ENCODE data around the gene GSKIP. TPM values are rescaled to one million over a fixed set of nuclear protein-coding genes. Genes with fewer than 3 reads are reported as not detected.

GSKIP gene
- polyA plus RNA-seq, 1 donor from 2014 or later: 87.4 TPM

- Histone ChIP-seq H3K79me2 (replicated peaks; ENCODE audit: insufficient read depth, low read length) (peaks cover 56% of the 10 kb centered on the region), H3K36me3 (ENCODE audit: insufficient read depth, low read length) (no peaks in the 10 kb centered on the region), H3K9me2 (ENCODE audit: insufficient read depth, low read length) (no peaks in the 10 kb centered on the region), H3F3A (ENCODE audit: insufficient read depth, low read length, poor library complexity, severe bottlenecking) (no peaks in the 10 kb centered on the region), H4K20me1 (ENCODE audit: insufficient read depth) (no peaks in the 10 kb centered on the region), H3K9me3 (ENCODE audit: low read length) (no peaks in the 10 kb centered on the region), H2AFZ (ENCODE audit: low read depth, low read length) (no peak overlapping the region), H3K4me3 (ENCODE audit: low read length) (no peak overlapping the region), H3K4me2 (ENCODE audit: low read length) (no peak overlapping the region), H3K27ac (ENCODE audit: low read length) (no peak overlapping the region), H3K9ac (ENCODE audit: low read length) (no peak overlapping the region), H3K27me3 (ENCODE audit: insufficient read depth, low read depth, low read length) (no peaks in the 10 kb centered on the region)
- TF ChIP-seq EP300 (conservative IDR thresholded peaks at IDR 0.05; ENCODE audit: poor library complexity, severe bottlenecking) (no peak), REST (IDR thresholded peaks at IDR 0.05; ENCODE audit: borderline replicate concordance) (no peak), POLR2AphosphoS5 (IDR thresholded peaks at IDR 0.05) (no peak), MXI1 (conservative IDR thresholded peaks at IDR 0.05; ENCODE audit: poor library complexity, severe bottlenecking) (no peak), RAD21 (conservative IDR thresholded peaks at IDR 0.05) (no peak), SMC3 (conservative IDR thresholded peaks at IDR 0.05; ENCODE audit: poor library complexity) (no peak)
Measured at GRCh38 chr14:96373538-96373937, 10.2 kb downstream of the GSKIP start.

- Histone ChIP-seq H4K20me1 (ENCODE audit: insufficient read depth) (no peaks in the 10 kb centered on the region), H2AFZ (ENCODE audit: low read depth, low read length) (no peak overlapping the region), H3F3A (ENCODE audit: insufficient read depth, low read length, poor library complexity, severe bottlenecking) (no peaks in the 10 kb centered on the region)
Measured at GRCh38 chr14:96376093-96376492, 12.8 kb downstream of the GSKIP start.

More at GRCh38 chr14:96376093-96376492, 12.8 kb downstream of the GSKIP start:
- H3K27me3 ChIP-seq (ENCODE audit: insufficient read depth, low read depth, low read length): no peaks in the 10 kb centered on the region
- H3K27ac ChIP-seq (ENCODE audit: low read length): no peak overlapping the region
- H3K9me3 ChIP-seq (ENCODE audit: low read length): no peaks in the 10 kb centered on the region
- peaks cover 31% of the 10 kb centered on the region for H3K79me2 ChIP-seq (replicated peaks; ENCODE audit: insufficient read depth, low read length)
- no peaks in the 10 kb centered on the region for H3K9me2 ChIP-seq (ENCODE audit: insufficient read depth, low read length)
- no peak overlapping the region for H3K4me3 ChIP-seq (ENCODE audit: low read length)
- TF ChIP-seq CTCF (IDR thresholded peaks at IDR 0.05; ENCODE audit: poor library complexity, severe bottlenecking): no peak
- TF ChIP-seq REST (IDR thresholded peaks at IDR 0.05; ENCODE audit: borderline replicate concordance): no peak
- no peak for TF ChIP-seq EZH2 (IDR thresholded peaks at IDR 0.05; ENCODE audit: borderline replicate concordance, insufficient read depth, low read length, poor library complexity, severe bottlenecking)
- no peak for TF ChIP-seq RAD21 (conservative IDR thresholded peaks at IDR 0.05)
- TF ChIP-seq MXI1 (conservative IDR thresholded peaks at IDR 0.05; ENCODE audit: poor library complexity, severe bottlenecking): no peak
- TF ChIP-seq SMC3 (conservative IDR thresholded peaks at IDR 0.05; ENCODE audit: poor library complexity): no peak
- no peak for TF ChIP-seq EP300 (conservative IDR thresholded peaks at IDR 0.05; ENCODE audit: poor library complexity, severe bottlenecking)
- no peak for TF ChIP-seq TAF1 (IDR thresholded peaks at IDR 0.05; ENCODE audit: low read depth)
- TF ChIP-seq POLR2AphosphoS5 (IDR thresholded peaks at IDR 0.05): no peak
- H3K4me2 ChIP-seq (ENCODE audit: low read length): no peak overlapping the region
- no peaks in the 10 kb centered on the region for H3K36me3 ChIP-seq (ENCODE audit: insufficient read depth, low read length)
- no peak overlapping the region for H3K9ac ChIP-seq (ENCODE audit: low read length)

Data from neural cell (in vitro differentiated cells).